ENCODE measurements around the gene VEGFA.

DNA sequence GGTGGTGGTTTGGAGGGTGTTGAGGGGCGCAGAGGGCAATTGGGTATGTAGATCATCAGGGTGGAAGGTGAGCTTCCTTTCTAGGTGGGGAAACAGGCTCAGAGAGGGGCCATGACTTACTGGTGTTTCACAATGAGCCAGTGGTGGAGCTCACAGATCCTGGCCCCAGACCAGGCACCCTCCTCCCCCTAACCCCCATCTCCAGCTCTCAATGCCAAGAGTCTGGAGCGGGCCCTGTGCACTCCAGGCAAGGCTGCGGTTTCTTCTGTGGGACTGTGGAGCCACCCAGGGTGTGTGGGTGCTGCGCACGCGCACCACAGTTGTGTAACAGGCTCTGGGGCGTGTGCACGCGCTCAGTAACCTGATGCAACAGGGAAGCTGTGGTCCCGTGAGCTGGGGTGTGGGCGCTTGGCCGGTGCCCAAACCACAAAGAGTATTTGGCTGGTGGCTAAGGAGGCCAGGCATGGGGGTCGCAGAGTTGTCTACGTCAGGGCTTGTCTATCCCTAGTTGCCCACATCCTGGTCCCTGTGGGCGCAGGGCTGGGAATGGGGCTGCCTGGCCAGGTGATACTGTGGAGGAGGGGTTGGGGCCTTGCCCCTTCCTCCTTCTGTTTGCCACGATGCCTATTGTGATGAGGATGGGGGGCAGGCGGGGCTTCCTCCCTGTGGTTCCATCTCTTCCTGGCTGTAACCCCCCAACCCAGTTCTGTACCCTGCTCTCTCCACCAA is 44.9 kb upstream of the VEGFA start:
- TF ChIP-seq, protein P1, sequence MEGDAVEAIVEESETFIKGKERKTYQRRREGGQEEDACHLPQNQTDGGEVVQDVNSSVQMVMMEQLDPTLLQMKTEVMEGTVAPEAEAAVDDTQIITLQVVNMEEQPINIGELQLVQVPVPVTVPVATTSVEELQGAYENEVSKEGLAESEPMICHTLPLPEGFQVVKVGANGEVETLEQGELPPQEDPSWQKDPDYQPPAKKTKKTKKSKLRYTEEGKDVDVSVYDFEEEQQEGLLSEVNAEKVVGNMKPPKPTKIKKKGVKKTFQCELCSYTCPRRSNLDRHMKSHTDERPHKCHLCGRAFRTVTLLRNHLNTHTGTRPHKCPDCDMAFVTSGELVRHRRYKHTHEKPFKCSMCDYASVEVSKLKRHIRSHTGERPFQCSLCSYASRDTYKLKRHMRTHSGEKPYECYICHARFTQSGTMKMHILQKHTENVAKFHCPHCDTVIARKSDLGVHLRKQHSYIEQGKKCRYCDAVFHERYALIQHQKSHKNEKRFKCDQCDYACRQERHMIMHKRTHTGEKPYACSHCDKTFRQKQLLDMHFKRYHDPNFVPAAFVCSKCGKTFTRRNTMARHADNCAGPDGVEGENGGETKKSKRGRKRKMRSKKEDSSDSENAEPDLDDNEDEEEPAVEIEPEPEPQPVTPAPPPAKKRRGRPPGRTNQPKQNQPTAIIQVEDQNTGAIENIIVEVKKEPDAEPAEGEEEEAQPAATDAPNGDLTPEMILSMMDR (IDR thresholded peaks at IDR 0.05; ENCODE audit: poor library complexity, severe bottlenecking) = no peak
- TF ChIP-seq POLR2AphosphoS5 (IDR thresholded peaks at IDR 0.05) = no peak

All from neural cell (in vitro differentiated cells).